ENCODE data around the gene ATP1A2.

Gene ATP1A2

GRCh38 chr1:160127381-160127780, 11.8 kb downstream of the ATP1A2 start:
- no peak for DNase-seq

DNA sequence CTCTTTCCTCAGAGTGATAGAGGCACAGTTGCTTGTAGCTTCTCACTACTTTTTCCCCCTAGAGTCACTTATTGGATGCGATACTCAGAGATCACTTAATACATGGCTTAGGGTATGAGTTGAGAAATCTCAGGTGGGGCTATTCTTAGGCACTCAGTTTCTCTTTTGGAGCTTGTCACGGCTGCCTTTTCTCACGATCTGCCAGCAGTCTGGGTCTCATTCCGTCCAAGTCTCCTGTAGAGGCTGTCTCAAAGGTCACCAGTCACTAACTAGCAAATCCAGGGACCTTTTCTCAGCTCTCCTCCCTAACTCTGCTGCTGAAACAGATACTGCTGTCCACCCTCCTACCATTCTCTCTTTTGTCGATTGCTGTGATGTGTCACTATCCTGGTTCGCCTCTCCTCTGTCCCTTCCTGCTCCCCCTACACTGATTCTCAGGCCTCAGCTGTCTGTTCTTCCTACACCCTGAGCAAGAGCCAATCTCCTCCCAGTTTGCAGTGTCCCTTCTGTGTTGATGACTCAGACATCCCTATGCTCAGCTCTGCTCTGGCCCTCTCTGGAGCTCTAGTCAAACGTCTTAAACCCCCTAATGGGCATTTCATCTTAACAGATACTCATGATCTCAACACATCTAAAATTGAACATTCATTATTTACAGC, 12.4 kb downstream of the ATP1A2 start:
- DNase-seq, result no peak

- DNase-seq, result no peak
Measured at GRCh38 chr1:160128636-160129035, 13.1 kb downstream of the ATP1A2 start.

GRCh38 chr1:160129046-160129445, 13.5 kb downstream of the ATP1A2 start:
- no peak for DNase-seq

DNA sequence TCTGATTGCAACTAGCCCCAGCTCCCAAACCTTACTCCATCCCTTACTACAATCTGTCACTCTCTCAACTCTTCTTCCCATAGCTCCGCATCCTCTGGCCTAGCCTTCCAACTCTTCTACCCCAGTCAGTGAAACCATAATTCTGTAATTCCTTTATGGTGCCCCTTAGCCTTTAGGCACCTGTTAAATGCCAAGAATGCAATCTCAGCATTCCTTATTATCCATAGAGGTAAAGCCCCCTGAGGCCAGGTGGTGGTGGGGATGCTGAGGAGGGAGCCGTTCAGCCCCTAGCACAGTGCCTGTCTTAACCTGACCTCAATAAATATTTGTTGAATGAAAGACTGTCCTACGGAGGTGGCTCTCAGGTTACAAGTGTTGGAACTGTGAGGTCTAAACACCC, 14.0 kb downstream of the ATP1A2 start:
- no peak for DNase-seq

GRCh38 chr1:160129966-160130365, 14.4 kb downstream of the ATP1A2 start:
- DNase-seq, result no peak

GRCh38 chr1:160130486-160130885, 14.9 kb downstream of the ATP1A2 start:
- no peak for DNase-seq

GRCh38 chr1:160130939-160131338, 15.4 kb downstream of the ATP1A2 start:
- DNase-seq, result no peak

- DNase-seq, result no peak
Measured at GRCh38 chr1:160131803-160132565, 16.4 kb downstream of the ATP1A2 start.

DNA sequence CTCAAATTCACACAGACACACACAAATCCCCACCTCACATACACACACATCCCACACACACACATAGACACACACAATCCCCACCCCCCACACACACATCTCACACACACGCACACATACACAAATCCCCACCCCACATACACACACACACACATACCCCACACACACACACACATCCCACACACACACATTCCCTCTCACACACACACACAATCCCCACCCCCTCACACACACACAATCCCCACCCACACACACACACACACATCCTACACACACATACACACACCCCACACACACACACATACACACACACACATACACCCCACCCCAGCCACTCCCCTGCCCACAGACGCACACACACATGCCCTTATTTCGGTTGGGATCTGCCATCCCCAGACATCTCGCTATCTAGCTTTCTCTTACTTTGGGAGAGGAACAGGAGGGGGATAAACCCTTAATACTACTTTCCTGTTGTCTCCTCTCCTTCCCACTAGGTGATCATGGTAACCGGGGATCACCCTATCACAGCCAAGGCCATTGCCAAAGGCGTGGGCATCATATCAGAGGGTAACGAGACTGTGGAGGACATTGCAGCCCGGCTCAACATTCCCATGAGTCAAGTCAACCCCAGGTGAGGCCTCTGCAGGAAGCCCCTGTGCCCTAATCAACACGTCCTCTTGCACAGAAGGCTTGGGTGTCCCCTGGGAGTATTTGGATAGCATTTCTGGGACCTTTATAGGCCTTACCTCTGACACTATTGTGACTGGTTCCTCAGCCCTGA, 18.6 kb downstream of the ATP1A2 start:
- no peak for DNase-seq

DNA sequence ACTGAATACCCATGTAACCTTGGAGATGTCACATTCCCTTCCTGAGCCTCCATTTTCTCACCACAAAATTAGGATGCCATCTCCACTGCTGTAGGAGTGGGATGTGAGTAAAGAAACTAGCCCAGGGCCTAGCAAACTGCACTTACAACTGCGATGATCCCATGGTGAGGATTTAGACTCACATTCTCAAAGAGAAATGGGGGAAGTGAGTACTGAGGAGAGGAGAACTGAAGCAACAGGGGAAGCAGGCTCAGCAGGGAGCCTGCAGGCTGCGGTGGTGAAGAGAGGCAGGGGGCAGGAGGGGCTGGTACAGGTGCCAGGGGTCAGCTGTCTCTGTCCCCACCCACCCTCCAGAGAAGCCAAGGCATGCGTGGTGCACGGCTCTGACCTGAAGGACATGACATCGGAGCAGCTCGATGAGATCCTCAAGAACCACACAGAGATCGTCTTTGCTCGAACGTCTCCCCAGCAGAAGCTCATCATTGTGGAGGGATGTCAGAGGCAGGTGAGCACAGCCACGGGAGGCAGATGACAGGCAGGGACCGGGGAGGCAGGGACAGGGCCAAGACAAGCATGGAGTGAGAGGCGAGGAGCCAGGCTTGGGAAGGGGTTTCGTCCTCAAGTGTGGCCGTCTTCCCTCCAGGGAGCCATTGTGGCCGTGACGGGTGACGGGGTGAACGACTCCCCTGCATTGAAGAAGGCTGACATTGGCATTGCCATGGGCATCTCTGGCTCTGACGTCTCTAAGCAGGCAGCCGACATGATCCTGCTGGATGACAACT, 19.4 kb downstream of the ATP1A2 start:
- no peak for DNase-seq

- DNase-seq, result no peak
Measured at GRCh38 chr1:160136121-160136925, 20.8 kb downstream of the ATP1A2 start.

GRCh38 chr1:160136926-160137200, 21.3 kb downstream of the ATP1A2 start:
- no peak for DNase-seq

GRCh38 chr1:160137216-160137862, 21.8 kb downstream of the ATP1A2 start:
- DNase-seq, result no peak

DNA sequence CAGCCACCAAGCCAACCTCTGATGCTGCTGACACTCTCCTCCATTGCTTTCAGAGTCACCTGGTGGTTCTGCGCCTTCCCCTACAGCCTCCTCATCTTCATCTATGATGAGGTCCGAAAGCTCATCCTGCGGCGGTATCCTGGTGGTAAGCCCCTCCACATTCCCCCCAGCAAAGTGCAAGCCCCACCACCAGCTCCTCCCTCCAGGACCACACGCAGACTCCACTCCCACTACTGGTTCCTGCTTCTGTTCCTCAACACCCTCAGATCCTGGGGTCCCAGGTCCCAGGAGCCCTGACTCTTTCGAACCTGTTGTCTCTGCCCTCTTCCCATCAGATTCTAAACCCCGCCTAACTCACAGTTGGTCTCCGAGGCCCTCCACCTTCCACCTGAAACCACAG, 24.3 kb downstream of the ATP1A2 start:
- no peak for DNase-seq

- DNase-seq, result no peak
Measured at GRCh38 chr1:160143695-160144094, 28.1 kb downstream of the ATP1A2 start.

GRCh38 chr1:160144921-160145320, 29.4 kb downstream of the ATP1A2 start:
- no peak for DNase-seq

GRCh38 chr1:160146107-160146506, 30.5 kb downstream of the ATP1A2 start:
- no peak for DNase-seq

- no peak for DNase-seq
Measured at GRCh38 chr1:160148121-160148520, 32.6 kb downstream of the ATP1A2 start.

DNA sequence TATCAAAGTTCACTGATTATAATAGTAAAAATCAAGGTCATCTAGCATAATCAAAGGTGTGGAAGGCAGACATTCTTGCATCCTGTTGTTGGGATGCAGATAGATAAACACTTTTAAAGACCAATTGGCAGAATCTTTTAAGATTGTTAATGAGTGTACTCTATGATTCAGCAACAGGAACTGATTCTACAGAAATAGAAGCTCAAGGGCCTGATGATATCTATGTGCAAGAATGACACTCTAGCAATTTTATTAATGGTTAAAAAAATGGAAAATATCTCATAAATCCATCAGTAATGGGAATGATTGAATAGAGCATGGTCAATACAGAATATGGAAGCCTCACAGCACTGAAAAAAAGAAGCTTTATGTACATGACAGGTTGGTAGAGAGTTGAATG, 33.7 kb downstream of the ATP1A2 start:
- DNase-seq, result no peak

GRCh38 chr1:160149716-160150115, 34.2 kb downstream of the ATP1A2 start:
- no peak for DNase-seq

- no peak for DNase-seq
Measured at GRCh38 chr1:160151303-160151702, 35.7 kb downstream of the ATP1A2 start, which contains the start of gene ATP1A4. TSS of gene ATP1A4 (plus strand) at chr1:160151603. CDS start at chr1:160152041, 438 bp downstream.

All from stimulated activated CD4-positive, alpha-beta T cell treated with anti-CD3 and anti-CD28 coated beads, Interleukin-2, amount 100 ng/mL, for 24 hours (primary cell).